HepG2 (cell line): ENCODE results near the gene RPRD2. TPM values are rescaled to one million over a fixed set of nuclear protein-coding genes. Genes with fewer than 3 reads are reported as not detected.

ENCODE experiments used
- FOXA3 ChIP-seq: IDR thresholded peaks from 2 replicates; pipeline ENCODE4 v1.6.1; 2016; ENCODE audit warnings: missing genetic modification reagents, missing compliant biosample characterization
- KIAA2018 ChIP-seq: sonication (generic); formaldehyde crosslinking; IDR thresholded peaks from 2 replicates; pipeline ENCODE4 v1.5.0; 2020; ENCODE audit warnings: mild to moderate bottlenecking, missing genetic modification reagents, borderline replicate concordance
- KLF11 ChIP-seq: IDR thresholded peaks from 2 replicates; pipeline ENCODE4 v1.6.1; 2016; ENCODE audit warnings: missing compliant biosample characterization
- ONECUT2 ChIP-seq: sonication (generic); formaldehyde crosslinking; IDR thresholded peaks from 2 replicates; pipeline ENCODE4 v1.4.0; 2020; ENCODE audit warnings: missing genetic modification reagents
- SMARCC2 ChIP-seq: fragments of 450-650 bp; IDR thresholded peaks from 2 replicates; pipeline ENCODE4 v1.6.1; 2017; ENCODE audit warnings: antibody characterized with exemption, mild to moderate bottlenecking
- SYNCRIP ChIP-seq: fragments of 200-400 bp; formaldehyde crosslinking; IDR thresholded peaks from 2 replicates; pipeline ENCODE4 v1.6.1; 2018; ENCODE audit warnings: mild to moderate bottlenecking, low read depth, low read length; ENCODE audit not compliant: insufficient read depth
- TFE3 ChIP-seq: IDR thresholded peaks from 2 replicates; pipeline ENCODE4 v1.6.1; 2016
- ZBTB33 ChIP-seq: sonication (generic); formaldehyde crosslinking; IDR thresholded peaks from 2 replicates; pipeline ENCODE4 v1.4.0; 2020; ENCODE audit warnings: missing genetic modification reagents
- ZBTB7B ChIP-seq: sonication (generic); formaldehyde crosslinking; IDR thresholded peaks from 2 replicates; pipeline ENCODE4 v1.4.0; 2020; ENCODE audit warnings: missing genetic modification reagents
- ZFP36L1 ChIP-seq: sonication (generic); formaldehyde crosslinking; IDR thresholded peaks from 2 replicates; pipeline ENCODE4 v1.8.0; 2022; ENCODE audit warnings: mild to moderate bottlenecking, missing genetic modification reagents, moderate library complexity
- ZNF143 ChIP-seq: sonication (generic); formaldehyde crosslinking; IDR thresholded peaks from 2 replicates; pipeline ENCODE4 v1.4.0; 2020; ENCODE audit warnings: missing genetic modification reagents
- ZNF362 ChIP-seq: sonication (generic); formaldehyde crosslinking; IDR thresholded peaks from 2 replicates; pipeline ENCODE4 v1.4.0; 2020; ENCODE audit warnings: missing genetic modification reagents, mild to moderate bottlenecking, borderline replicate concordance
- ZNF441 ChIP-seq: sonication (generic); formaldehyde crosslinking; IDR thresholded peaks from 2 replicates; pipeline ENCODE4 v1.7.0; 2021; ENCODE audit warnings: missing genetic modification reagents, borderline replicate concordance
- ZNF577 ChIP-seq: sonication (generic); formaldehyde crosslinking; IDR thresholded peaks from 2 replicates; pipeline ENCODE4 v1.4.0; 2020; ENCODE audit warnings: mild to moderate bottlenecking, low read depth, missing genetic modification reagents, borderline replicate concordance
- polyA plus RNA-seq, 8 experiments: library from polyadenylated mRNA; depleted of rRNA in 3 of 8; stranded (reverse) in 7 of 8; unstranded in 1 of 8; fragments of >200 nt; fragmentation: Illumina TruSeq in 4 of 8; extraction: Trizol in 4 of 8; gene quantifications; 2 replicates each; pipeline versions ENCODE4 v1.2.1 to v1.2.3, GENCODE V29; 2011 to 2016; ENCODE audit warnings: low read depth in 4 of 8, missing spikeins in 1 of 8, mixed read lengths in 1 of 8; ENCODE audit not compliant: insufficient read depth in 1 of 8
- total RNA-seq, 5 experiments: library from RNA; depleted of rRNA; stranded (reverse); fragments of >200 nt; fragmentation: Illumina TruSeq; extraction: Trizol; gene quantifications; 2 replicates each; pipeline ENCODE4 v1.2.3, GENCODE V29; 2016; ENCODE audit warnings: low read depth in 1 of 5
- TF ChIP-seq, protein P1 (sequence below): sonication (generic); formaldehyde crosslinking; IDR thresholded peaks from 2 replicates; pipeline ENCODE4 v1.4.0; 2020; ENCODE audit warnings: missing genetic modification reagents

Gene RPRD2
- total and polyA plus RNA-seq, 2 of the 13 experiments (the other 11 are each of a cell fraction or from before 2014, with no cell fraction given), result 8.0 to 8.9 TPM

GRCh38 chr1:150405660-150406059 is 41.7 kb downstream of the RPRD2 start (continued):
- no peak for TF ChIP-seq ZNF577 (CRISPR knock-in tag)
- no peak for TF ChIP-seq KLF11 (CRISPR knock-in tag)
- no peak for TF ChIP-seq KIAA2018 (CRISPR knock-in tag)
- no peak for TF ChIP-seq ZNF143 (CRISPR knock-in tag)
- TF ChIP-seq ZBTB7B, result no peak
- TF ChIP-seq FOXA3 (CRISPR knock-in tag), result peak; percentile 50
- no peak for TF ChIP-seq SYNCRIP
- TF ChIP-seq ZNF441 (CRISPR knock-in tag), result no peak
- TF ChIP-seq ONECUT2 (CRISPR knock-in tag), result peak; percentile 45; the same call in 1 of the 2 replicates
- TF ChIP-seq, protein P1, sequence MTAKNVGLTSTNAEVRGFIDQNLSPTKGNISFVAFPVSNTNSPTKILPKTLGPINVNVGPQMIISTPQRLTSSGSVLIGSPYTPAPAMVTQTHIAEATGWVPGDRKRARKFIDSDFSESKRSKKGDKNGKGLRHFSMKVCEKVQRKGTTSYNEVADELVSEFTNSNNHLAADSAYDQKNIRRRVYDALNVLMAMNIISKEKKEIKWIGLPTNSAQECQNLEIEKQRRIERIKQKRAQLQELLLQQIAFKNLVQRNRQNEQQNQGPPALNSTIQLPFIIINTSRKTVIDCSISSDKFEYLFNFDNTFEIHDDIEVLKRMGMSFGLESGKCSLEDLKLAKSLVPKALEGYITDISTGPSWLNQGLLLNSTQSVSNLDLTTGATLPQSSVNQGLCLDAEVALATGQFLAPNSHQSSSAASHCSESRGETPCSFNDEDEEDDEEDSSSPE (CRISPR knock-in tag), result no peak
- no peak for TF ChIP-seq ZNF362 (CRISPR knock-in tag)
- TF ChIP-seq ZFP36L1 (CRISPR knock-in tag), result no peak
- TF ChIP-seq SMARCC2, result no peak
- TF ChIP-seq ZBTB33, result peak; percentile 73; the same call in 1 of the 2 replicates
- no peak for TF ChIP-seq TFE3 (CRISPR knock-in tag)
